A673 (cell line): Measurements from ENCODE around the gene PIRT. TPM values are rescaled to one million over a fixed set of nuclear protein-coding genes. Genes with fewer than 3 reads are reported as not detected.

ENCODE experiments used
- BruUV-seq: library from RNA; stranded (reverse); fragments of 400-500 nt; replicated peaks from 2 replicates; lab custom pipeline; 2021; lab: Mats Ljungman, UMichigan
- CTCF ChIA-PET: fragments of 300-600 bp; sonication (Branson Sonifier 250); formaldehyde crosslinking; loops from one replicate; lab custom pipeline; 2022; ENCODE audit warnings: antibody characterized with exemption; lab: Charles Lee
- POLR2A ChIA-PET: fragments of 300-600 bp; sonication (Branson Sonifier 250); formaldehyde crosslinking; loops from one replicate; lab custom pipeline; 2022; ENCODE audit warnings: antibody characterized with exemption; ENCODE audit not compliant: low non-redundant PET; lab: Charles Lee
- DNase-seq: peaks from one replicate; pipeline ENCODE4 v3.0.0-alpha.2; 2015; ENCODE audit warnings: low spot score
- H3K27ac ChIP-seq: fragments of 200-600 bp; sonication (generic); 2 replicates; pipeline ENCODE4 v1.5.1; 2016; ENCODE audit warnings: mixed run types, low read depth, mild to moderate bottlenecking, mixed read lengths, antibody characterized with exemption, low read length; ENCODE audit not compliant: poor library complexity, severe bottlenecking
- H3K27me3 ChIP-seq: fragments of 200-600 bp; sonication (generic); replicated peaks from 2 replicates; pipeline ENCODE4 v1.6.1; 2017; ENCODE audit warnings: mixed run types, low read depth, mild to moderate bottlenecking, mixed read lengths, antibody characterized with exemption, low read length; ENCODE audit not compliant: insufficient read depth, poor library complexity
- H3K36me3 ChIP-seq: fragments of 200-600 bp; sonication (generic); 2 replicates; pipeline ENCODE4 v1.6.1; 2016; ENCODE audit warnings: mixed run types, mild to moderate bottlenecking, mixed read lengths, antibody characterized with exemption, low read length; ENCODE audit not compliant: insufficient read depth, poor library complexity, severe bottlenecking
- H3K4me1 ChIP-seq: fragments of 200-600 bp; sonication (generic); 2 replicates; pipeline ENCODE4 v1.6.1; 2017; ENCODE audit warnings: mixed run types, mild to moderate bottlenecking, mixed read lengths, antibody characterized with exemption, low read length; ENCODE audit not compliant: insufficient read depth, poor library complexity, severe bottlenecking
- H3K4me3 ChIP-seq: fragments of 200-600 bp; sonication (generic); 2 replicates; pipeline ENCODE4 v1.5.1; 2016; ENCODE audit warnings: low read depth, mixed run types, mild to moderate bottlenecking, mixed read lengths, low read length; ENCODE audit not compliant: poor library complexity, severe bottlenecking
- H3K9me3 ChIP-seq: fragments of 200-600 bp; sonication (generic); 2 replicates; pipeline ENCODE4 v1.6.1; 2016; ENCODE audit warnings: mixed run types, low read depth, mild to moderate bottlenecking, mixed read lengths, antibody characterized with exemption, low read length; ENCODE audit not compliant: poor library complexity, severe bottlenecking
- EZH2 ChIP-seq: fragments of 200-600 bp; sonication (generic); IDR thresholded peaks from 2 replicates; pipeline ENCODE4 v1.6.1; 2017; ENCODE audit warnings: borderline replicate concordance, low read depth, mild to moderate bottlenecking, mixed read lengths, antibody characterized with exemption, low read length; ENCODE audit not compliant: poor library complexity, severe bottlenecking
- intact Hi-C: fragments of 100-400 bp; cut with micrococcal nuclease; formaldehyde crosslinking; loops from one replicate; pipeline ENCODE4 v1.10.0; 2022; ENCODE audit not compliant: unreplicated experiment
- total RNA-seq: library from RNA; stranded (reverse); gene quantifications from 2 replicates; pipeline ENCODE4 v1.2.3, GENCODE V29; 2021
- TF ChIP-seq, protein P1 (sequence below): fragments of 300-800, 200-600 bp; sonication (generic); conservative IDR thresholded peaks from 2 replicates; pipeline ENCODE4 v1.5.1; 2017; ENCODE audit warnings: low read depth, mild to moderate bottlenecking, antibody characterized with exemption, low read length, moderate library complexity, mixed read lengths

PIRT gene
- total RNA-seq, 1 experiment from 2014 or later, result not detected

DNA sequence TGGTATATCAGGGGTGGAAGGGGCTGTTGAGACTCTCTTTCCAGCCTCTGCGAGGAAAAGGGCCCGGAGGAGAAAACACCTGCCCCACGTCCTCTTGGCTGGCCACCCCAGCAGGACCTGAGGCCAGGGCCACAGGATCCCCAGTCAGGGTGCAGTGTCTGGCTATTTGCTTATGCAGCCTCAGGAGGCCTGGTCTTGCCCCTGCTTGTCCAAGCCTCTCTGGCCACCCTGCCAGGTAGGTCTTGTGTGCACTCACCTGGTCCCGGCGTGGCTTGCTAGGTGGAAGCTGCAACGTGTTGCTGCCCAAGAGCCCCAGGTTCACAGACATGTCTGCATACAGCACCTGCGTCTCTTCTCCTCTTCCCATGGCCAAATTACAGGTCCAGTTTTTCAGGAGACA lies 34.5 kb downstream of the PIRT start:
- DNase-seq, result no peak
- Histone ChIP-seq H3K36me3 (no peaks in the 10 kb centered on the region), H3K4me3 (no peak overlapping the region), H3K27ac (no peak overlapping the region), H3K9me3 (no peaks in the 10 kb centered on the region), H3K27me3 (peaks cover 14% of the 10 kb centered on the region), H3K4me1 (no peaks in the 10 kb centered on the region)
- BruUV-seq, result no TSS peak
- intact Hi-C loops, result no loop called here
- ChIA-PET CTCF (no interaction called here), POLR2A (no interaction called here)
- TF ChIP-seq EZH2, result no peak
- TF ChIP-seq, protein P1, sequence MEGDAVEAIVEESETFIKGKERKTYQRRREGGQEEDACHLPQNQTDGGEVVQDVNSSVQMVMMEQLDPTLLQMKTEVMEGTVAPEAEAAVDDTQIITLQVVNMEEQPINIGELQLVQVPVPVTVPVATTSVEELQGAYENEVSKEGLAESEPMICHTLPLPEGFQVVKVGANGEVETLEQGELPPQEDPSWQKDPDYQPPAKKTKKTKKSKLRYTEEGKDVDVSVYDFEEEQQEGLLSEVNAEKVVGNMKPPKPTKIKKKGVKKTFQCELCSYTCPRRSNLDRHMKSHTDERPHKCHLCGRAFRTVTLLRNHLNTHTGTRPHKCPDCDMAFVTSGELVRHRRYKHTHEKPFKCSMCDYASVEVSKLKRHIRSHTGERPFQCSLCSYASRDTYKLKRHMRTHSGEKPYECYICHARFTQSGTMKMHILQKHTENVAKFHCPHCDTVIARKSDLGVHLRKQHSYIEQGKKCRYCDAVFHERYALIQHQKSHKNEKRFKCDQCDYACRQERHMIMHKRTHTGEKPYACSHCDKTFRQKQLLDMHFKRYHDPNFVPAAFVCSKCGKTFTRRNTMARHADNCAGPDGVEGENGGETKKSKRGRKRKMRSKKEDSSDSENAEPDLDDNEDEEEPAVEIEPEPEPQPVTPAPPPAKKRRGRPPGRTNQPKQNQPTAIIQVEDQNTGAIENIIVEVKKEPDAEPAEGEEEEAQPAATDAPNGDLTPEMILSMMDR, result no peak

DNA sequence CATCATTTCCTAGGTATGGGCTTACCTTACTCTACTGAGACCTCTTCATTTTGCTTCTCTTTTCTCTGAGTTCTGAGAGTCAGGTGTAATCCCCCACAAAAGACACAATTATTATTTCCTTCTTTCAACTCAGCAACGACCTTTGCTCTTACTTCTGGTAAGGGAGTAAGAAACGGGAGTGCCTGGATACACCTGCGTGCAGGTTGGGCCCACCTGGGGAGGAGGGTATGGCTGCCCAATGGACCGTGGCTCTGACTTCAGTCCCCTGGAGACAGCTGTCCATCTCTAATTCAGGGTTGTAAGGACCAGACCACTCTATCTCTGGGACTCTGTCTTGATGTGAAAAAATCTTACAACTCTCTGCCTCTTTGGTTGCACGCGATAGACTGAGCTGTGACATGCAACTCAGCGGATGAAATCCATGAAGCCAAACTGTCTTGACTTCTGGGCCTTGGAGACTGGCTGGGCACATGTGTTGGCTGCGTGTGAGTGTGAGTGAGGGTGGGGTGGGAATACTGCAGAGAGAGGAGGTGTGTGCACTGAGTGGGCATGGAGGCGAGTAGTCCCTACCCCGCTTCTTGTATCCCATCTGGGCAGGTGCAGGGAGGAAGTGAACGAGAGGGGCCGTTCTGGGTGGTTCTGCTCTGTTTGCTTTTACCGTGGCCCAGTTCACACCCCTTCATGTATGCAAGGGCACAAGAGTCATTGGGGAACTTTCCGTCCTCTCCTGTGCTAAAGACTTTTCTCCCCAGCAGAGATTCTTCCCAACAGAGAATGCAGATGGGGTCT lies 35.2 kb downstream of the PIRT start:
- no peaks in the 10 kb centered on the region for H3K36me3 ChIP-seq
- H3K4me1 ChIP-seq, result no peaks in the 10 kb centered on the region
- no peak overlapping the region for H3K4me3 ChIP-seq
- TF ChIP-seq, protein P1, result no peak
- TF ChIP-seq EZH2, result no peak
- intact Hi-C loops, result no loop called here
- no TSS peak for BruUV-seq
- H3K27me3 ChIP-seq, result peaks cover 20% of the 10 kb centered on the region
- CTCF ChIA-PET, result no interaction called here
- H3K27ac ChIP-seq, result no peak overlapping the region
- no peaks in the 10 kb centered on the region for H3K9me3 ChIP-seq
- no peak for DNase-seq
- POLR2A ChIA-PET, result no interaction called here

DNA sequence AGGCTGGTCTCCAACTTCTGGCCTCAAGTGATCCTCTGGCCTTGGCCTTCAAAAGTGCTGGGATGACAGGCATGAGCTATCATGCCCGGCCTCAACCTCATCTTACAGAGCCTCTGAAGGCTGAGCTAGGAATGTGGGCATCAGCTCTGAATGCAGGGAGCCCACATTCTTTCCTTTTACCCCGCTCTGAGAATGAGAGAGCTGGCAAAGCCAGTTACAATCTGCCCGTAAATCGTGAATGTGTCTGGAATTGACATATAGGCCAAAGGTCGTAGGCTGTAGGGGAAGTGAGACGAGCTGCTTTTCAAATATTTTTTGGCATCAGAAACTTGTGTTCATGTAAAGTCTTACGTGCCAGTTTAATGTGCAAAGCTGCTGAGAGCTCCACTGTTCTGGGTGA lies 38.5 kb downstream of the PIRT start:
- ChIA-PET POLR2A (no interaction called here), CTCF (no interaction called here)
- BruUV-seq, result no TSS peak
- no peaks in the 10 kb centered on the region for H3K36me3 ChIP-seq
- DNase-seq, result no peak
- intact Hi-C loops, result no loop called here
- no peak overlapping the region for H3K4me3 ChIP-seq
- peaks cover 40% of the 10 kb centered on the region for H3K27me3 ChIP-seq
- no peak for TF ChIP-seq EZH2
- H3K4me1 ChIP-seq, result no peaks in the 10 kb centered on the region
- H3K27ac ChIP-seq, result no peak overlapping the region
- H3K9me3 ChIP-seq, result no peaks in the 10 kb centered on the region

DNA sequence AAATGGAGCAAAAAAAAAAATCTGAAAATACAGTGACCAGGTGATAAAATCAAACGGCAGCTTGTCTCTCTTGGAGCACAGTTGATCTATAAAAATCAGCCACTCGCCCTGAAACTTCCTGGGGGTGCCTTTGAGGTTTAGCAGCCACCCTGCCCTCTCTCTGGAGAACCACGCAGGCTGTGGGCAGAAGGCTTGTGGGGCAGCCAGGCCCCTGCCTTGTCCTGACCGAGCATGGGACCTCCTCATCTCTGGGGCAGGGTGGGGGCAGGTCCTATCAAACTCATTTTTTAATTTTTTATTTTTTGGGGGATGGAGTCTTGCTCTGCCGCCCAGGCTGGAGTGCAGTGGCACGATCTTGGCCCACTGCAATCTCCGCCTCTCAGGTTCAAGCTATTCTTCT lies 39.0 kb downstream of the PIRT start:
- POLR2A ChIA-PET, result no interaction called here
- intact Hi-C loops, result no loop called here
- TF ChIP-seq, protein P1, result no peak
- Histone ChIP-seq H3K9me3 (no peaks in the 10 kb centered on the region), H3K36me3 (no peaks in the 10 kb centered on the region), H3K4me1 (no peaks in the 10 kb centered on the region), H3K27ac (no peak overlapping the region), H3K4me3 (no peak overlapping the region), H3K27me3 (peaks cover 36% of the 10 kb centered on the region)
- no peak for DNase-seq
- CTCF ChIA-PET, result no interaction called here
- no TSS peak for BruUV-seq
